Activated CD4-positive, alpha-beta T cell treated with anti-CD3 and anti-CD28 coated beads for 1 hour (primary cell): ENCODE data around the gene POU4F3.

ENCODE experiments used
- DNase-seq: peaks from one replicate; pipeline ENCODE4 v3.0.0-alpha.2; 2020

Gene POU4F3

GRCh38 chr5:146340260-146341081, 1.8 kb downstream of the POU4F3 start:
- DNase-seq, result no peak

- no peak for DNase-seq
Measured at GRCh38 chr5:146341854-146342253, 3.2 kb downstream of the POU4F3 start.

GRCh38 chr5:146342519-146342881, 3.9 kb downstream of the POU4F3 start:
- no peak for DNase-seq

GRCh38 chr5:146342882-146343865, 4.5 kb downstream of the POU4F3 start:
- no peak for DNase-seq

- no peak for DNase-seq
Measured at GRCh38 chr5:146344155-146345118, 5.8 kb downstream of the POU4F3 start.

GRCh38 chr5:146345240-146345577, 6.6 kb downstream of the POU4F3 start:
- DNase-seq, result no peak

GRCh38 chr5:146345578-146346366, 7.1 kb downstream of the POU4F3 start:
- no peak for DNase-seq

GRCh38 chr5:146357126-146357525, 18.5 kb downstream of the POU4F3 start:
- DNase-seq, result no peak

- DNase-seq, result no peak
Measured at GRCh38 chr5:146359836-146360235, 21.2 kb downstream of the POU4F3 start.

GRCh38 chr5:146363161-146363874, 24.7 kb downstream of the POU4F3 start:
- DNase-seq, result no peak

- DNase-seq, result no peak
Measured at GRCh38 chr5:146365618-146366017, 27.0 kb downstream of the POU4F3 start.

GRCh38 chr5:146366904-146367303, 28.3 kb downstream of the POU4F3 start:
- no peak for DNase-seq

- DNase-seq, result no peak
Measured at GRCh38 chr5:146368137-146368536, 29.5 kb downstream of the POU4F3 start.

GRCh38 chr5:146369691-146370090, 31.1 kb downstream of the POU4F3 start:
- no peak for DNase-seq

- no peak for DNase-seq
Measured at GRCh38 chr5:146376821-146377220, 38.2 kb downstream of the POU4F3 start.

- no peak for DNase-seq
Measured at GRCh38 chr5:146378986-146379385, 40.3 kb downstream of the POU4F3 start.

GRCh38 chr5:146380714-146381113, 42.1 kb downstream of the POU4F3 start:
- DNase-seq, result no peak

GRCh38 chr5:146388386-146388785, 49.7 kb downstream of the POU4F3 start:
- DNase-seq, result no peak

GRCh38 chr5:146390469-146390868, 51.8 kb downstream of the POU4F3 start:
- DNase-seq, result no peak
